ENCODE measurements around the gene MAPK1.

DNA sequence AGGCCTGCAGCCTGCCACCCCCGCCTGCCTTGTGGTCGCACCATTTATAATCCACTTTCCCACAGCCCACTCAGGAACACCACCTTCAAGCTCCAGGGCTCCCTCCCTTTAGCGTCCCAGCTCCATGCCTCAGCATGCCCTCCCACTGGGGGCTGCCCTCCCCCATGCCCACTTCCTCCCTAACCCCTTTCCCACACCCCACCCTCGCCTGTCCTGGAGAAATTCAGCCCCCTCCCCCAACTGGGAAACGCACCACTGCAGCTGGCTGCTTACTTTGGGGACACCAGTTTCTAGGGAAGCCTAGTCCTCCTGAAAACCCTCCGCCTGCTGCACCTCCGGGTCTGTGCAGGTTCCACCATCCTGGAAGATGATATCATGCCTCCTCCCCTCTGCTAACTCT, 128.5 kb downstream of the MAPK1 start:
- no peak for TF ChIP-seq GATA2 (IDR thresholded peaks at IDR 0.05; ENCODE audit: low read depth, low read length)
- TF ChIP-seq GATA3 (IDR thresholded peaks at IDR 0.05; ENCODE audit: low read depth, low read length), result no peak

Measured in SH-SY5Y (cell line).